Ovary (tissue), 9 donors: ENCODE results near the gene S1PR5. TPM values are rescaled to one million over a fixed set of nuclear protein-coding genes. Genes with fewer than 3 reads are reported as not detected.

Experiments used
- DNase-seq, 5 donors: peaks; one replicate each; pipeline ENCODE4 v3.0.0-alpha.2; 2019 to 2020
- H3K27ac ChIP-seq, 2 donors: fragments of 200-600 bp; one replicate each; pipeline versions ENCODE4 v1.5.1 to v1.8.0; 2019 to 2022
- H3K27me3 ChIP-seq: fragments of 200-600 bp; one replicate; pipeline ENCODE4 v1.8.0; 2022
- H3K36me3 ChIP-seq: fragments of 200-600 bp; sonication (generic); one replicate; pipeline ENCODE4 v1.5.1; 2019
- H3K4me1 ChIP-seq: one replicate; pipeline ENCODE4 v1.8.1; 2013; ENCODE audit warnings: mild to moderate bottlenecking, moderate library complexity; ENCODE audit not compliant: insufficient read depth
- H3K4me3 ChIP-seq: fragments of 200-600 bp; sonication (generic); one replicate; pipeline ENCODE4 v1.5.1; 2017
- H3K9me3 ChIP-seq, 2 donors: fragments of 200-600 bp in 1 of 2; sonication (generic) in 1 of 2; one replicate each; pipeline versions ENCODE4 v1.5.1 to v1.8.1; 2013 to 2019; ENCODE audit warnings: mild to moderate bottlenecking in 1 of 2, moderate library complexity in 1 of 2
- CTCF ChIP-seq, 3 donors: fragments of 450-650 bp in 2 of 3; fragments of 200-600 bp in 1 of 3; IDR thresholded peaks; one replicate each; pipeline versions ENCODE4 v1.5.1 to v1.8.0; 2016 to 2022; ENCODE audit warnings: antibody characterized with exemption in 3 of 3, mild to moderate bottlenecking in 1 of 3
- EP300 ChIP-seq: sonication (generic); formaldehyde crosslinking; IDR thresholded peaks from one replicate; pipeline ENCODE4 v1.6.1; 2017; ENCODE audit warnings: antibody characterized with exemption
- POLR2A ChIP-seq: fragments of 450-650 bp; IDR thresholded peaks from one replicate; pipeline ENCODE4 v1.6.1; 2017; ENCODE audit warnings: antibody characterized with exemption, mild to moderate bottlenecking, moderate library complexity
- WGBS, 3 donors: extraction: QIAGEN DNeasy Blood & Tissue Kit in 1 of 3; methylation state at CpG; one replicate each; pipeline versions ENCODE4 v1.1.5 to v1.1.7; 2013 to 2017; 5-methylcytosine and 5-hydroxymethylcytosine counted together
- intact Hi-C, 4 donors: fragments of 100-400 bp; cut with DNase I; formaldehyde crosslinking; loops; one replicate each; pipeline versions ENCODE4 v1.11.0 to v1.15.1; 2022 to 2023
- polyA plus RNA-seq, 2 donors: library from polyadenylated mRNA; stranded (reverse); fragments of 200-250 nt in 1 of 2; fragments of 350-450 nt in 1 of 2; fragmentation: Illumina TruSeq in 1 of 2; extraction: RNeasy Lipid Tissue Mini Kit (QIAGEN cat#74804) in 1 of 2; gene quantifications; one replicate each; pipeline ENCODE4 v1.2.3, GENCODE V29; 2013 to 2014
- total RNA-seq, 7 donors: library from RNA; depleted of rRNA in 2 of 7; stranded (reverse); fragments of >200 nt in 2 of 7; fragmentation: NEBNext Ultra II Directional in 3 of 7; extraction: Animal tissue kit (Norgen Biotek cat#: 25700) in 3 of 7; gene quantifications; one replicate each; pipeline versions ENCODE4 v1.1.0 to v1.2.4, GENCODE V29; 2016 to 2023
- donor health status: DM: no; HTN: no; CAD: no; lungs with moderate emphysema.
- donor health status: DM: no; HTN: no; CAD: no.
- donor health status: Bipolar disorder and iron deficiency.
- donor health status: DM: yes; HTN: yes; CAD: no.
- donor health status: DM: no; HTN: no; CAD: no.
- donor health status: DM: yes; HTN: yes; CAD: no.

Gene S1PR5
- total and polyA plus RNA-seq, 9 donors = 0.12 to 1.4 (median 0.34) TPM; not detected in 1

DNA sequence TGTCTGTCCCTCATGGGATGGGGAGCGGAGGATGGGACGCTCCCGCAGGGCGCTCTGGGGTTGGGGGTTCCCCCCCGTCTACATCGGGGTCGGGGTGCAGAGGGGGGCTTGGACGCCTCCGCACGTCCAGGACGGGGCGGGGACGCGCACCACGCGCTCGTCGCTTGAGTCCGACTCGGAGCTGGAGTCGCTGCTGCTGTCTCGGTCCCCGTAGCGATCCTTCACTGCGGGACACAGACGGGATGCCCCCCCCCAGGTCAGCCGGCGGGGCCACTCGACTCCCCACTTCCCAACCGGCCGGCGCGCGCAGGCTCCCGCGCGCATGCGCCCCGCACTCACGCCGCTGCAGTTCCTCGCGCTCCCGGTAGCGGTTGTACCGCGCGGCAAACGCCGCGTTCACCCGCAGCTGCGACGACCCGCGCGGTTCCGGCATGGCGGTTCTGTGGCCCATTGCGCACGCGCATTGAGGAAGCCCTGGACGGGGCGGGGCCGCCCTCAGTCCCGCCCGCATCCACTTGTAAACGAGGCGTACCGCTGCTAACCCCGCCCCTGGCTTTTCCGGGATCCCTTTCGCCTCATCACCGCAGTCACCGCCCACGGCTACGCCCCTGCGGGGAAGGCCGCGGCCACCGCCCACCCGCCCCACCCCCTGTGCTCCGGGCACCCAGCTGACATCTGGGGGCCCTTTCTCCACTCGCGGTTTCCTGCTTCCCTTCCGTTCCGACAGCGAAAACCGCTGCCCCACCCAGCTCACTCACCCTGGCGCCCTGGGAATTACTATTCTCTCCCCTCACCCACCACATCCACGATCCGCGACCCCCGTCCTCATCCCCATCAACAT lies 48.5 kb upstream of the S1PR5 start, which contains the start of gene KRI1:
TSS of gene KRI1 (minus strand) at position 444 of the 841 bp plus-strand sequence. CDS start at position 433, 11 bp downstream.
- H3K9me3 ChIP-seq = no peaks in the 10 kb centered on the region
- H3K36me3 ChIP-seq = no peaks in the 10 kb centered on the region
- intact Hi-C loops = loop anchor here in 2 of 4 donors (5.0 to 10.0 kb wide), 2 partner anchors 63 to 161 kb away; partner anchors contain the start of genes CDC37 (in 1 of the 2) and KEAP1 (in 1 of the 2)
- peak within 1 kb of the TSS; percentile 68 to 77 for H3K27ac ChIP-seq
- no peaks in the 10 kb centered on the region for H3K27me3 ChIP-seq
- WGBS, 3 donors = 0 to 1% (median 1%) methylated on average over 65 to 94 of the region's 94 CpGs
- peaks cover 7% of the 10 kb centered on the region for H3K4me1 ChIP-seq
- H3K4me3 ChIP-seq = peak within 1 kb of the TSS; percentile 95
- peak; percentile 98 for TF ChIP-seq EP300
- TF ChIP-seq POLR2A = peak; percentile 97
- peak; percentile 8 to 72 (median 71) for TF ChIP-seq CTCF (IDR thresholded peaks at IDR 0.05)
- peak; percentile 98 to 99 (median 99) for DNase-seq

- Histone ChIP-seq H3K36me3 (no peaks in the 10 kb centered on the region), H3K27ac (peak overlapping the region; percentile 68 to 77), H3K9me3 (no peaks in the 10 kb centered on the region), H3K4me3 (peak overlapping the region; percentile 95), H3K4me1 (peaks cover 7% of the 10 kb centered on the region), H3K27me3 (no peaks in the 10 kb centered on the region)
- TF ChIP-seq CTCF (IDR thresholded peaks at IDR 0.05) (no peak), POLR2A (no peak), EP300 (no peak)
- intact Hi-C loops = loop anchor here in 2 of 4 donors (5.0 to 10.0 kb wide), 2 partner anchors 63 to 160 kb away; partner anchors contain the start of genes CDC37 (in 1 of the 2) and KEAP1 (in 1 of the 2)
- peak; percentile 42 to 72 (median 63) for DNase-seq
- WGBS, 3 donors = 18 to 21% (median 18%) methylated on average over 10 of the region's 10 CpGs
Measured at GRCh38 chr19:10565028-10565566, 47.9 kb upstream of the S1PR5 start.

DNA sequence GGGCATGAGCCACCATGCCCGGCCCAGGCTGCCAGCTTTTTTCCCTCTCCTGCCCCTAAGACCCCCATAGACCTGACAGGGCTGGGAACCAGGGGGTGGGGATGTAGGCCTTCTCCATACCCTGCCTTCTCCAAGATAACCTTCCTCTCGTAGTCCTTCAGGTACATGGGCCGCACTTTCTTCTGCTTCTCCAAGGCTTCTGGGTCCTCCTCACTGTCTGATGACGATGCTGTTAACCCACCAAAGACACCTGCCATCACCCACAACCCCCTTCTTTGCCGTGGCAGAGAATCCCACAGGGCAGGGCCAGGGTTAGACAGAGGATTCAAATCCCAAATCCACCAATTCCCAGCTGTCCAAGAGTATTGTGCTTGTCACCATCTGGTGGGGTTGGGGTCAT lies 45.4 kb upstream of the S1PR5 start:
- Histone ChIP-seq H3K27me3 (no peaks in the 10 kb centered on the region), H3K4me1 (peaks cover 2% of the 10 kb centered on the region), H3K27ac (no peak overlapping the region), H3K36me3 (no peaks in the 10 kb centered on the region), H3K4me3 (no peak overlapping the region), H3K9me3 (no peaks in the 10 kb centered on the region)
- no peak for DNase-seq
- intact Hi-C loops = loop anchor here in 1 of 4 donors (10.0 kb wide), 1 partner anchor 158 kb away; the partner anchor contains the start of gene CDC37
- WGBS, 3 donors = 85 to 89% (median 86%) methylated on average over 5 of the region's 5 CpGs
- no peak for TF ChIP-seq CTCF (IDR thresholded peaks at IDR 0.05)
- no peak for TF ChIP-seq POLR2A
- no peak for TF ChIP-seq EP300

GRCh38 chr19:10560154-10560553 lies 42.9 kb upstream of the S1PR5 start:
- intact Hi-C loops = loop anchor here in 1 of 4 donors (10.0 kb wide), 1 partner anchor 155 kb away; the partner anchor contains the start of gene CDC37
- H3K36me3 ChIP-seq = no peaks in the 10 kb centered on the region
- TF ChIP-seq POLR2A (no peak), EP300 (no peak), CTCF (IDR thresholded peaks at IDR 0.05) (no peak)
- 84 to 89% (median 85%) methylated on average over 7 of the region's 7 CpGs for WGBS, 3 donors
- H3K27ac ChIP-seq = no peak overlapping the region
- H3K27me3 ChIP-seq = no peaks in the 10 kb centered on the region
- H3K4me1 ChIP-seq = no peaks in the 10 kb centered on the region
- no peak overlapping the region for H3K4me3 ChIP-seq
- H3K9me3 ChIP-seq = no peaks in the 10 kb centered on the region
- DNase-seq = no peak
